Loucy (cell line): Measurements from ENCODE around the gene RNF130.

Source experiments
- H2AFZ ChIP-seq: fragments of 200-600 bp; sonication (generic); 2 replicates; pipeline ENCODE4 v1.6.0; 2016; ENCODE audit warnings: antibody characterized with exemption, mild to moderate bottlenecking, low read length, moderate library complexity
- H3F3A ChIP-seq: fragments of 200-600 bp; 2 replicates; pipeline ENCODE4 v1.6.0; 2016; ENCODE audit warnings: antibody characterized with exemption, low read depth, mild to moderate bottlenecking
- H3K27me3 ChIP-seq: fragments of 200-600 bp; sonication (generic); 2 replicates; pipeline ENCODE4 v1.6.1; 2014; ENCODE audit warnings: low read length, mild to moderate bottlenecking; ENCODE audit not compliant: insufficient read depth, poor library complexity, severe bottlenecking
- H3K36me3 ChIP-seq: fragments of 200-600 bp; sonication (generic); 2 replicates; pipeline ENCODE4 v1.6.1; 2016; ENCODE audit warnings: low read length; ENCODE audit not compliant: insufficient read depth
- H3K4me1 ChIP-seq: fragments of 200-600 bp; sonication (generic); 2 replicates; pipeline ENCODE4 v1.5.1; 2014; ENCODE audit warnings: low read length, mild to moderate bottlenecking; ENCODE audit not compliant: insufficient read depth, poor library complexity, severe bottlenecking
- H3K4me2 ChIP-seq: fragments of 200-600 bp; sonication (generic); 2 replicates; pipeline ENCODE4 v1.6.0; 2014; ENCODE audit warnings: antibody characterized with exemption, low read length, low read depth, mild to moderate bottlenecking; ENCODE audit not compliant: poor library complexity, severe bottlenecking
- H3K4me3 ChIP-seq: fragments of 200-600 bp; sonication (generic); 2 replicates; pipeline ENCODE4 v1.5.1; 2014; ENCODE audit warnings: low read length, mild to moderate bottlenecking, mixed read lengths; ENCODE audit not compliant: poor library complexity, severe bottlenecking
- H3K79me2 ChIP-seq: fragments of 200-600 bp; sonication (generic); 2 replicates; pipeline ENCODE4 v1.6.1; 2014; ENCODE audit warnings: low read length; ENCODE audit not compliant: insufficient read depth
- H3K9ac ChIP-seq: fragments of 200-600 bp; sonication (generic); 2 replicates; pipeline ENCODE4 v1.6.0; 2014; ENCODE audit warnings: mild to moderate bottlenecking, low read depth, low read length, moderate library complexity; ENCODE audit not compliant: poor library complexity, severe bottlenecking
- H3K9me2 ChIP-seq: fragments of 200-600 bp; sonication (generic); replicated peaks from 2 replicates; pipeline ENCODE4 v1.6.1; 2016; ENCODE audit warnings: low read depth, low read length, mixed read lengths
- H3K9me3 ChIP-seq: fragments of 200-600 bp; sonication (generic); 2 replicates; pipeline ENCODE4 v1.6.1; 2014; ENCODE audit warnings: mild to moderate bottlenecking, antibody characterized with exemption, low read length, low read depth; ENCODE audit not compliant: insufficient read depth
- H4K20me1 ChIP-seq: fragments of 200-600 bp; sonication (generic); 2 replicates; pipeline ENCODE4 v1.6.0; 2014; ENCODE audit warnings: antibody characterized with exemption, low read length, mild to moderate bottlenecking; ENCODE audit not compliant: insufficient read depth, poor library complexity, severe bottlenecking
- CTCF ChIP-seq: fragments of 200-600 bp; sonication (generic); conservative IDR thresholded peaks from 2 replicates; pipeline ENCODE4 v1.5.1; 2014; ENCODE audit warnings: mild to moderate bottlenecking, antibody characterized with exemption, low read length
- EZH2phosphoT487 ChIP-seq: fragments of 200-600 bp; IDR thresholded peaks from 2 replicates; pipeline ENCODE4 v1.6.1; 2018; ENCODE audit warnings: antibody characterized with exemption, mild to moderate bottlenecking, moderate library complexity, borderline replicate concordance

The RNF130 gene

GRCh38 chr5:180097163-180097894 is 25.8 kb upstream of the RNF130 start:
- no peaks in the 10 kb centered on the region for H3K4me1 ChIP-seq
- H3K4me3 ChIP-seq = no peak overlapping the region
- H3K4me2 ChIP-seq = no peak overlapping the region
- H3K9me3 ChIP-seq = no peaks in the 10 kb centered on the region
- H3K9me2 ChIP-seq = no peaks in the 10 kb centered on the region
- no peak overlapping the region for H3K9ac ChIP-seq
- no peaks in the 10 kb centered on the region for H3K79me2 ChIP-seq
- no peaks in the 10 kb centered on the region for H3K36me3 ChIP-seq
- no peak overlapping the region for H2AFZ ChIP-seq
- no peaks in the 10 kb centered on the region for H3F3A ChIP-seq
- no peaks in the 10 kb centered on the region for H4K20me1 ChIP-seq
- TF ChIP-seq CTCF (no peak), EZH2phosphoT487 (no peak)
- no peaks in the 10 kb centered on the region for H3K27me3 ChIP-seq

GRCh38 chr5:180096616-180097015 is 25.1 kb upstream of the RNF130 start:
- Histone ChIP-seq H3K79me2 (no peaks in the 10 kb centered on the region), H3K9ac (no peak overlapping the region), H3K9me3 (no peaks in the 10 kb centered on the region), H3K27me3 (no peaks in the 10 kb centered on the region), H3K9me2 (no peaks in the 10 kb centered on the region), H4K20me1 (no peaks in the 10 kb centered on the region), H3F3A (no peaks in the 10 kb centered on the region), H2AFZ (no peak overlapping the region), H3K36me3 (no peaks in the 10 kb centered on the region), H3K4me1 (no peaks in the 10 kb centered on the region), H3K4me2 (no peak overlapping the region), H3K4me3 (no peak overlapping the region)
- no peak for TF ChIP-seq EZH2phosphoT487
- TF ChIP-seq CTCF = no peak

GRCh38 chr5:180095545-180095944 is 24.0 kb upstream of the RNF130 start:
- H3K27me3 ChIP-seq = no peaks in the 10 kb centered on the region
- no peak overlapping the region for H3K9ac ChIP-seq
- no peak overlapping the region for H3K4me3 ChIP-seq
- no peaks in the 10 kb centered on the region for H3K9me3 ChIP-seq
- no peak overlapping the region for H3K4me2 ChIP-seq
- H3K4me1 ChIP-seq = peaks cover 3% of the 10 kb centered on the region
- H3K36me3 ChIP-seq = no peaks in the 10 kb centered on the region
- no peaks in the 10 kb centered on the region for H3F3A ChIP-seq
- no peaks in the 10 kb centered on the region for H3K79me2 ChIP-seq
- TF ChIP-seq CTCF = no peak
- TF ChIP-seq EZH2phosphoT487 = no peak
- no peaks in the 10 kb centered on the region for H4K20me1 ChIP-seq
- H2AFZ ChIP-seq = no peak overlapping the region
- H3K9me2 ChIP-seq = no peaks in the 10 kb centered on the region
